B cell (primary cell): ENCODE results near the gene CABP2. TPM values are rescaled to one million over a fixed set of nuclear protein-coding genes. Genes with fewer than 3 reads are reported as not detected.

Source experiments
- ATAC-seq: fragments of 200-7000 bp; cut with Tn5 transposase; one replicate; pipeline ENCODE4 v1.10.0; 2021; ENCODE audit warnings: low read depth, mild to moderate bottlenecking, moderate number of reproducible peaks, moderate library complexity
- CTCF ChIA-PET: fragments of 350-600 bp; sonication (Branson Sonifier 250); formaldehyde crosslinking; loops from one replicate; lab custom pipeline; 2021; ENCODE audit warnings: antibody characterized with exemption, inconsistent platforms; lab: Charles Lee
- POLR2A ChIA-PET: fragments of 350-600 bp; sonication (Branson Sonifier 250); formaldehyde crosslinking; loops from one replicate; lab custom pipeline; 2021; ENCODE audit warnings: antibody characterized with exemption; lab: Charles Lee
- DNase-seq: peaks from one replicate; pipeline ENCODE4 v3.0.0; 2013
- H2AFZ ChIP-seq: 2 replicates; pipeline ENCODE4 v1.6.1; 2012; ENCODE audit warnings: mild to moderate bottlenecking, low read depth, low read length; ENCODE audit not compliant: insufficient read depth, poor library complexity, severe bottlenecking
- H3K27ac ChIP-seq, 2 donors: 1 replicate in 1 of 2; 2 replicates in 1 of 2; pipeline ENCODE4 v1.5.1; 2012 to 2013; ENCODE audit warnings: low read length in 2 of 2, mild to moderate bottlenecking in 2 of 2, moderate library complexity in 1 of 2
- H3K27me3 ChIP-seq, 4 experiments: fragments of 200-600 bp in 1 of 4; sonication (generic) in 1 of 4; replicated peaks in 1 of 4; 1 replicate in 2 of 4; 2 replicates in 2 of 4; pipeline versions ENCODE4 v1.6.1 to v1.7.0; 2013 to 2016; ENCODE audit warnings: low read length in 3 of 4, mild to moderate bottlenecking in 2 of 4, mixed read lengths in 1 of 4, moderate library complexity in 1 of 4; ENCODE audit not compliant: insufficient read depth in 4 of 4, control insufficient read depth in 3 of 4; ENCODE audit errors: control extremely low read depth in 1 of 4
- H3K36me3 ChIP-seq, 2 experiments: replicated peaks in 1 of 2; 1 replicate in 1 of 2; 2 replicates in 1 of 2; pipeline versions ENCODE4 v1.6.1 to v1.7.1; 2013; ENCODE audit warnings: low read length in 1 of 2; ENCODE audit not compliant: insufficient read depth in 2 of 2, control insufficient read depth in 1 of 2; ENCODE audit errors: control extremely low read depth in 1 of 2, extremely low read depth in 1 of 2
- H3K4me1 ChIP-seq, 2 donors: fragments of 200-600 bp in 1 of 2; sonication (generic) in 1 of 2; 1 replicate in 1 of 2; 2 replicates in 1 of 2; pipeline versions ENCODE4 v1.5.1 to v1.6.1; 2013 to 2017; ENCODE audit warnings: low read length in 2 of 2; ENCODE audit not compliant: control insufficient read depth in 2 of 2, insufficient read depth in 2 of 2
- H3K4me2 ChIP-seq: replicated peaks from 2 replicates; pipeline ENCODE3; 2012; ENCODE audit warnings: mild to moderate bottlenecking, low read depth, low read length; ENCODE audit not compliant: poor library complexity, severe bottlenecking
- H3K4me3 ChIP-seq, 5 experiments: fragments of 200-600 bp in 1 of 5; sonication (generic) in 1 of 5; 1 replicate in 3 of 5; 2 replicates in 2 of 5; pipeline versions ENCODE4 v1.5.1 to v1.7.0; 2011 to 2016; ENCODE audit warnings: low read length in 4 of 5, mild to moderate bottlenecking in 4 of 5, low read depth in 2 of 5, control low read depth in 1 of 5, moderate library complexity in 1 of 5; ENCODE audit not compliant: insufficient read depth in 1 of 5; ENCODE audit errors: control extremely low read depth in 1 of 5, extremely low read depth in 1 of 5
- H3K79me2 ChIP-seq: fragments of 200-600 bp; sonication (generic); one replicate; pipeline ENCODE4 v1.6.0; 2016; ENCODE audit warnings: low read length; ENCODE audit not compliant: control insufficient read depth, insufficient read depth
- H3K9ac ChIP-seq: fragments of 200-600 bp; sonication (generic); 2 replicates; pipeline ENCODE4 v1.6.1; 2017; ENCODE audit warnings: mild to moderate bottlenecking, low read length, moderate library complexity
- H3K9me3 ChIP-seq, 3 donors: one replicate each; pipeline versions ENCODE4 v1.6.1 to v1.7.1; 2013; ENCODE audit warnings: low read length in 2 of 3; ENCODE audit not compliant: control insufficient read depth in 2 of 3, insufficient read depth in 1 of 3; ENCODE audit errors: control extremely low read depth in 1 of 3
- H4K20me1 ChIP-seq: 2 replicates; pipeline ENCODE4 v1.6.0; 2012; ENCODE audit warnings: mild to moderate bottlenecking, low read length; ENCODE audit not compliant: insufficient read depth, control insufficient read depth, poor library complexity, severe bottlenecking
- H3K27ac Mint-ChIP-seq: one replicate; pipeline ENCODE4 v1.8.0; 2021; ENCODE audit warnings: mixed read lengths
- H3K27me3 Mint-ChIP-seq: one replicate; pipeline ENCODE4 v1.8.0; 2021; ENCODE audit warnings: mixed read lengths
- H3K4me1 Mint-ChIP-seq: one replicate; pipeline ENCODE4 v1.8.0; 2021; ENCODE audit warnings: mixed read lengths
- H3K4me3 Mint-ChIP-seq: one replicate; pipeline ENCODE4 v1.8.0; 2021; ENCODE audit warnings: mixed read lengths
- H3K9me3 Mint-ChIP-seq: one replicate; pipeline ENCODE4 v1.8.0; 2022; ENCODE audit warnings: mixed read lengths; ENCODE audit not compliant: insufficient read depth
- CTCF ChIP-seq: fragments of 200-600 bp; IDR thresholded peaks from one replicate; pipeline ENCODE4 v1.8.0; 2022; ENCODE audit warnings: antibody characterized with exemption, mild to moderate bottlenecking
- EZH2 ChIP-seq: IDR thresholded peaks from 2 replicates; pipeline ENCODE4 v1.6.1; 2012; ENCODE audit warnings: borderline replicate concordance, low read depth, mild to moderate bottlenecking, moderate library complexity, low read length; ENCODE audit not compliant: insufficient read depth, poor library complexity, severe bottlenecking
- WGBS: methylation state at CpG from one replicate; pipeline ENCODE4 v1.1.5; 2013; ENCODE audit warnings: missing lambda C conversion rate; ENCODE audit not compliant: insufficient coverage; 5-methylcytosine and 5-hydroxymethylcytosine counted together
- intact Hi-C: fragments of 100-400 bp; cut with micrococcal nuclease; formaldehyde crosslinking; loops from one replicate; pipeline ENCODE4 v1.10.0; 2022
- polyA plus RNA-seq: library from polyadenylated mRNA; depleted of rRNA; stranded (reverse); fragments of >200 nt; gene quantifications from 2 replicates; pipeline ENCODE4 v1.2.3, GENCODE V29; 2012
- total RNA-seq, 2 donors: library from RNA; stranded (reverse); fragments of 120-200 nt in 1 of 2; gene quantifications; 1 replicate in 1 of 2; 2 replicates in 1 of 2; pipeline versions ENCODE4 v1.2.3 to v1.2.4, GENCODE V29; 2013 to 2022

Gene CABP2
- total and polyA plus RNA-seq, 2 donors (not counting 1 experiment from before 2014, with no cell fraction given): not detected

GRCh38 chr11:67484847-67485311 lies 38.4 kb downstream of the CABP2 start:
- CTCF ChIA-PET: interaction anchor here (0.9 to 4.0 kb wide), 6 partner anchors 21 to 128 kb away, joined by 3 to 19 read pairs (median 6); partner anchors contain the start of genes PITPNM1, PPP1CA, PTPRCAP and RAD9A
- DNase-seq: peak; percentile 83

More at GRCh38 chr11:67484847-67485311, 38.4 kb downstream of the CABP2 start:
- intact Hi-C loops: no loop called here
- peaks cover 59% of the 10 kb centered on the region for H3K79me2 ChIP-seq
- ATAC-seq: peak; percentile 23
- H3K4me1 Mint-ChIP-seq: peaks cover 58% of the 10 kb centered on the region
- POLR2A ChIA-PET: interaction anchor here (0.6 to 4.9 kb wide), 10 partner anchors 20 to 132 kb away, joined by 3 to 53 read pairs (median 4); partner anchors contain the start of genes PPP1CA, PTPRCAP, RAD9A and TBC1D10C
- peak overlapping the region; percentile 89 for H3K4me2 ChIP-seq
- peak overlapping the region; percentile 18 for H2AFZ ChIP-seq
- H3K27me3 Mint-ChIP-seq: no peaks in the 10 kb centered on the region
- H3K4me3 Mint-ChIP-seq: peak overlapping the region; percentile 99
- no peak for TF ChIP-seq CTCF
- TF ChIP-seq EZH2: no peak
- H3K27ac ChIP-seq: peak overlapping the region; percentile 42 to 75
- peaks cover 38 to 58% of the 10 kb centered on the region in 2 donors for H3K4me1 ChIP-seq
- peaks cover 0 to 34% of the 10 kb centered on the region in 2 experiments for H3K36me3 ChIP-seq
- H3K9me3 ChIP-seq: no peaks in the 10 kb centered on the region
- no peaks in the 10 kb centered on the region for H3K9me3 Mint-ChIP-seq
- H3K27ac Mint-ChIP-seq: peak overlapping the region; percentile 100
- H3K4me3 ChIP-seq: peak overlapping the region in 4 of 5 experiments; percentile 56 to 99 (median 68)
- H3K9ac ChIP-seq: peak overlapping the region; percentile 71
- WGBS: 2% methylated on average over 10 of the region's 11 CpGs
- no peaks in the 10 kb centered on the region for H3K27me3 ChIP-seq
- peaks cover 53% of the 10 kb centered on the region for H4K20me1 ChIP-seq
